GM12873 (cell line): ENCODE data around the gene CST4.

Experiments used
- TF ChIP-seq, protein P1 (sequence below): IDR thresholded peaks from 2 replicates; pipeline ENCODE4 v1.5.1; 2012; ENCODE audit warnings: low read depth, mild to moderate bottlenecking, moderate library complexity, low read length, control low read depth; ENCODE audit not compliant: insufficient read depth; ENCODE audit errors: missing control alignments

CST4 gene

DNA sequence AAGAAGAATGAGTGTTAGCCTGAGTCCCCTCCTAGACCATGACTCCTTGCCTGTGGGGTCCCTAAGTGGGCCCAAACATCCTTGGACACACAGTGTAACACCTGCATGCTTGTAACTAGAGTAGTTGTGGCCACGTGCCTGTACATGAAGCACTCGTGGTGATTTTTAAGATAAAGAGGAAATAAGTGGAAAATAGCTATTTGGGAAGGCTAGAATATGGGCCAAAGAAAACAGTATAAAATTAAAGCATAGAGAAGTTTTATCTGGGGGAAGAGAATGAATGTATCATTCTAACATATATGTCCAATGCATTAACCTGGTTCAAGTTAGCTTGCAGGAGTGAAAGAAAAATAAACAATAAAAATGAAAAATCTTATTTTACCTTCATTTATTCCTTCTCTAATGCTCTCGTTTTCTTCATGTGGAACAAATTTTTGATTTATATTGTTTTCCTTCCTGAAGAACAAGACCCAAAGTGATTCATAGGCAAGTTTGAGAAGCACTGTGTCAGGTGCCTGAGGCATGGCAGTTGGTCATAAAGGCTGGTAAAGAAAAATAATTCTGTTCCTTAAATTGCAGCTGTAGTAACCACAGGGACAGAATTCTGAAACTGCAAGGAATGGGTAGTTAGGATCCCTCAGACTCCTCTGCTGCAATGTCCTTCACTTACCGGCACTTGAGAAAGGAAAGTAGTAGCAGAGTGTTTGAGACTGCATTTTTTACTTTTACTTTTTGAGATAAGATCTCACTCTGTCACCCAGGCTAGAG lies 42.5 kb downstream of the CST4 start:
- TF ChIP-seq, protein P1, sequence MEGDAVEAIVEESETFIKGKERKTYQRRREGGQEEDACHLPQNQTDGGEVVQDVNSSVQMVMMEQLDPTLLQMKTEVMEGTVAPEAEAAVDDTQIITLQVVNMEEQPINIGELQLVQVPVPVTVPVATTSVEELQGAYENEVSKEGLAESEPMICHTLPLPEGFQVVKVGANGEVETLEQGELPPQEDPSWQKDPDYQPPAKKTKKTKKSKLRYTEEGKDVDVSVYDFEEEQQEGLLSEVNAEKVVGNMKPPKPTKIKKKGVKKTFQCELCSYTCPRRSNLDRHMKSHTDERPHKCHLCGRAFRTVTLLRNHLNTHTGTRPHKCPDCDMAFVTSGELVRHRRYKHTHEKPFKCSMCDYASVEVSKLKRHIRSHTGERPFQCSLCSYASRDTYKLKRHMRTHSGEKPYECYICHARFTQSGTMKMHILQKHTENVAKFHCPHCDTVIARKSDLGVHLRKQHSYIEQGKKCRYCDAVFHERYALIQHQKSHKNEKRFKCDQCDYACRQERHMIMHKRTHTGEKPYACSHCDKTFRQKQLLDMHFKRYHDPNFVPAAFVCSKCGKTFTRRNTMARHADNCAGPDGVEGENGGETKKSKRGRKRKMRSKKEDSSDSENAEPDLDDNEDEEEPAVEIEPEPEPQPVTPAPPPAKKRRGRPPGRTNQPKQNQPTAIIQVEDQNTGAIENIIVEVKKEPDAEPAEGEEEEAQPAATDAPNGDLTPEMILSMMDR = no peak

DNA sequence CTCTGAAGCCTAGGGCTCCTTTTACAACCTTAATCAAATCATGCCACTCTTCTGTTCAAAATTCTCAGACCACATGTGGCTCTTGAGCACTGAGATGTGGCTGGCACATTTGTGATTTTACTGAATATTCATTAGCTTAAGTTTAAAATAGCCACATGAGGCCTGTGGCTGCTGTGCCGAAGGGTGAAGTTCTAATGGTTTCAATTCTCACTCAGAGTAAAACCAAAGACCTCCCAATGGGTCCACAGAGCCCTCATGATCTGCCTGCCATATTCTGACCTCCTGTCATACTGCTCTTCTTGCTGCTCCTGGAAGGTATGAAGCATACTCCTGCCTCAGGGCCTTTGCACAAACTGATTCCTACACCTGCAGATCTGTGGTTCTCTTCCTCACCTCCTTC lies 43.3 kb downstream of the CST4 start:
- TF ChIP-seq, protein P1 = no peak

DNA sequence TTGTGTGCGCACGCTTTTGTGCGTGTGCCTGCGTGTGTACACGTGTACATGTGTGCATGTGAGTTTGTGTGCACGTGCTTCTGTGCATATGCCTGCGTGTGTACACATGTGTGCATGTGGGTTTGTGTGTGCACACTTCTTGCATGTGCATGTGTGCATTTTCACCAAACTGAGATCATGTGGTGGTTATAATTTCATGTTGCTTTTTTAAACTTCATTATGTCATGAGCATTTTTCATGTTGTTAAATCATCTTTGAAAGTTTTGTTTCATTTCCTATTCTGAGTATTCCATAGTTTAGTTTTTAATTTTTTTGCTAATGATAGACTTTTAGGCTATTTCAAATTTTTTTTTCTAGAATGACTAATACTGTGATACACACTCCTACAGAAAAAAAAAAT lies 44.7 kb downstream of the CST4 start:
- TF ChIP-seq, protein P1 = no peak

DNA sequence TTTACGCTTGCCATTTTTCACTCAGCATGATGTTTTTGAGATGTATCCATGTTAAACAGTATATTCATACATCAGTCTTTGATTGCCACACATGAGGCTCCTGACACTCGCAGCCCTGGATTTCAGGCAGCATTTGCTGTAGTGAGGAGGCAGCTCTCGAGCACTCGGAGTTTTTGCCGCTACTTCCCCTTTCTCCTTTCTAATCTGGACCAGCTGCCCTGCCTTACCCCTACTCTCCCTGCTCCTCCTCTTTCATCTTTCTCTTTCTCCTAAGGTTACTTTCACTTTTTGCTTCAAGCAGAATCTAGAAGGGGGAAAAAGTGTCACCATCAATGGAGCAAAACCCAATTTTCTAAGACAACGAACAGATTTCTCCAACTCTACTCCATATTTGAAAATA lies 45.2 kb downstream of the CST4 start:
- TF ChIP-seq, protein P1 = no peak

DNA sequence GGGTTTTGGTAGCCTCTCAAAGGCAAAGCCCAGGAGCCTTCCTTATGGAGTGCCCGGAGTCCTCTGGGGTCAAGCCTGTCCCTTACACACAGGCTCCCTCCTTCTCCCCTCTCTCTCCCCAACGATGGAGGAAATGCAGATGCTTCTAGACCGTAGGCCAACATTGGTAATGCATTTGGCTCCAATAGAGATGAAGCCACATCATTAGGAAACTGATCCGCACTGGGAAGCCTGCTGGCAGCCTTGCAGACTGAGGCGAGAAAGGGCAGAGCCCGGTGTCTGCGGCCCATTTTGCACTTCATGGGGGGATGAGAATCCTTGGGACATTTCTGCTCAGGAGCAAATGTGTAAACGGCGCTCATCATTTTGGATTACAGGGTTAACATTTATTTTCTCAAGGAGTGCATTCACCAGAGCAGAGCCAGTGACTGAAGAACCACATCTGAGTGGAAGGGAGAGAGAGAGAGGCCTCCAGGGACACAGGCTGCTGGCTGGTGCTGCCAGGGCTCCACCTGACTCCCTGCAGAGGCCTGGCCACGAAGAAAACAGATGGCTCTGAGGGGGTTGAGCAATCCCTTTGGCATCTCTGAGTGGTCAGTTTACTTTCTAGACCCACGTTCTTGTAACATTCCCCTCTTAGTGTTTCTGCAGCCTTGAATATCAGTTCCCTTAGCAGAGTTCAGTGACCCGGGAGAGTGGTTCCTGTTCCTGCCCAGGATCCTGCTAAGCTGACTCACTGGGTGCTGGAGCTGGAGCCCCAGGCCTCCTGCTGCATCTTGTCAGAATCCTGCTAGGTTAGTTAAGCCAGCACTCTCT lies 46.7 kb downstream of the CST4 start:
- TF ChIP-seq, protein P1 = no peak

DNA sequence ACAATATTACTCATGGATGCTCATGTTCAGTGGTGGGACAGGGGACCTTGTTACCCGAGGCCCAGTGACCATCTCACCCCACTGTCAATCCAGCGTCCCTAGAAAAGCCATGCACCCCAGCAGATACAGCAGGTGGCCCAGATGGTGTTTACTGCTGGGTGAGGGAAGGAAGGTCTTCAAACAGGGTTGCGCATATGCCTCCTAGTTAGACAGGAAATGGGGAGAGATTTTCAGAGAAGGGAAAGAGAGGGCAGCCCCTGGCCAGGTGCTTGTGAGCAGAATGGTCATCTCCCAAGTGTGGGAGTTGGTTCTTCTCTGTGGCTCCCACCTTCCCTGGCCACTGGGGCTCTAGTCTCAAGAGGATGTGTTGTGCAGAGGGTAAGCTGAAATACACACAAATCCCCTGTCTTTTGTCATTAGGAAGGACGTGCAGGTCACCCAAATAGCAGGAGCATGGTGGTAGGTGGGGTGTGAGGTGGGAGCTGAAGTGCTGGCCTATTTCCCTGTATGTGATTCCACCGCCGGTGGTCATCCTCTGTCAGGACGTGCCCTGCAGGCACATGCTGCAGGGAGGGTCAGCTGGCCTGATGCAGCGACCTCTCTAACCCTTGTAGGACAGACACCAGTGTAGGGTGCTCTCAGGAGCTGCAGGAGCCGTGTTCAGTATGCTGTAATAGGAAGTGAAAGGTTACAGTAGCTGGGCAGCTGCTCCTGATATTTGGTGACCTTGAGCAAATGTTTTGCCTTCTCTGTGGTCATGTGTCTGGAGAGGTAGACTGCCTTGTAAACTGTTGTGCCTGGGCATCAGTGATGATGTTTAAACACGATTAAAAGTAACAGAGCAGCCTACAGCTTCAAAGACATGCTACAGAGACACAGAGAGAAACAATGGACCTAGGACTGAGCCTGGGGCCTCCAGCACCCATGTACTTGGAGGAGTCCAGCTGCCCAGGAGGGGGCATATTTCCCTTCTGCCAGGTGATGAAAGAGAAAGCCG lies 47.9 kb downstream of the CST4 start:
- TF ChIP-seq, protein P1 = no peak
